Nephron progenitor cell (in vitro differentiated cells): ENCODE results near the gene CSMD2.

Experiments
- DNase-seq: peaks from one replicate; pipeline ENCODE4 v3.0.0; 2021
- H3K27ac Mint-ChIP-seq: 2 replicates; pipeline ENCODE4 v1.8.0; 2021; ENCODE audit warnings: mild to moderate bottlenecking, moderate library complexity, mixed read lengths
- H3K27me3 Mint-ChIP-seq: 2 replicates; pipeline ENCODE4 v1.8.0; 2021; ENCODE audit warnings: mild to moderate bottlenecking, low read depth, mixed read lengths; ENCODE audit not compliant: poor library complexity
- H3K36me3 Mint-ChIP-seq: 2 replicates; pipeline ENCODE4 v1.8.0; 2021; ENCODE audit warnings: low read depth, mixed read lengths
- H3K4me1 Mint-ChIP-seq: 2 replicates; pipeline ENCODE4 v1.8.0; 2021; ENCODE audit warnings: mixed read lengths
- H3K4me3 Mint-ChIP-seq: 2 replicates; pipeline ENCODE4 v1.8.0; 2021; ENCODE audit warnings: mild to moderate bottlenecking, moderate library complexity, mixed read lengths
- H3K9me3 Mint-ChIP-seq: 2 replicates; pipeline ENCODE4 v1.8.0; 2021; ENCODE audit warnings: mild to moderate bottlenecking, moderate library complexity, mixed read lengths
- TF ChIP-seq, protein P1 (sequence below): fragments of 200-600 bp; sonication (generic); IDR thresholded peaks from 2 replicates; pipeline ENCODE4 v1.5.0; 2021; ENCODE audit warnings: antibody characterized with exemption

CSMD2 gene

GRCh38 chr1:33932871-33933270 is 232.2 kb downstream of the CSMD2 start:
- no peak overlapping the region for H3K4me3 Mint-ChIP-seq
- no peak overlapping the region for H3K27ac Mint-ChIP-seq
- TF ChIP-seq, protein P1, sequence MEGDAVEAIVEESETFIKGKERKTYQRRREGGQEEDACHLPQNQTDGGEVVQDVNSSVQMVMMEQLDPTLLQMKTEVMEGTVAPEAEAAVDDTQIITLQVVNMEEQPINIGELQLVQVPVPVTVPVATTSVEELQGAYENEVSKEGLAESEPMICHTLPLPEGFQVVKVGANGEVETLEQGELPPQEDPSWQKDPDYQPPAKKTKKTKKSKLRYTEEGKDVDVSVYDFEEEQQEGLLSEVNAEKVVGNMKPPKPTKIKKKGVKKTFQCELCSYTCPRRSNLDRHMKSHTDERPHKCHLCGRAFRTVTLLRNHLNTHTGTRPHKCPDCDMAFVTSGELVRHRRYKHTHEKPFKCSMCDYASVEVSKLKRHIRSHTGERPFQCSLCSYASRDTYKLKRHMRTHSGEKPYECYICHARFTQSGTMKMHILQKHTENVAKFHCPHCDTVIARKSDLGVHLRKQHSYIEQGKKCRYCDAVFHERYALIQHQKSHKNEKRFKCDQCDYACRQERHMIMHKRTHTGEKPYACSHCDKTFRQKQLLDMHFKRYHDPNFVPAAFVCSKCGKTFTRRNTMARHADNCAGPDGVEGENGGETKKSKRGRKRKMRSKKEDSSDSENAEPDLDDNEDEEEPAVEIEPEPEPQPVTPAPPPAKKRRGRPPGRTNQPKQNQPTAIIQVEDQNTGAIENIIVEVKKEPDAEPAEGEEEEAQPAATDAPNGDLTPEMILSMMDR = no peak
- no peaks in the 10 kb centered on the region for H3K9me3 Mint-ChIP-seq
- H3K4me1 Mint-ChIP-seq = peaks cover 17% of the 10 kb centered on the region
- H3K27me3 Mint-ChIP-seq = peaks cover 7% of the 10 kb centered on the region
- no peak for DNase-seq
- no peaks in the 10 kb centered on the region for H3K36me3 Mint-ChIP-seq

GRCh38 chr1:33931111-33931475 is 233.9 kb downstream of the CSMD2 start:
- H3K27me3 Mint-ChIP-seq = peaks cover 7% of the 10 kb centered on the region
- H3K27ac Mint-ChIP-seq = no peak overlapping the region
- no peaks in the 10 kb centered on the region for H3K9me3 Mint-ChIP-seq
- no peak overlapping the region for H3K4me3 Mint-ChIP-seq
- H3K4me1 Mint-ChIP-seq = peaks cover 22% of the 10 kb centered on the region
- DNase-seq = no peak
- H3K36me3 Mint-ChIP-seq = no peaks in the 10 kb centered on the region
- TF ChIP-seq, protein P1 = no peak

DNA sequence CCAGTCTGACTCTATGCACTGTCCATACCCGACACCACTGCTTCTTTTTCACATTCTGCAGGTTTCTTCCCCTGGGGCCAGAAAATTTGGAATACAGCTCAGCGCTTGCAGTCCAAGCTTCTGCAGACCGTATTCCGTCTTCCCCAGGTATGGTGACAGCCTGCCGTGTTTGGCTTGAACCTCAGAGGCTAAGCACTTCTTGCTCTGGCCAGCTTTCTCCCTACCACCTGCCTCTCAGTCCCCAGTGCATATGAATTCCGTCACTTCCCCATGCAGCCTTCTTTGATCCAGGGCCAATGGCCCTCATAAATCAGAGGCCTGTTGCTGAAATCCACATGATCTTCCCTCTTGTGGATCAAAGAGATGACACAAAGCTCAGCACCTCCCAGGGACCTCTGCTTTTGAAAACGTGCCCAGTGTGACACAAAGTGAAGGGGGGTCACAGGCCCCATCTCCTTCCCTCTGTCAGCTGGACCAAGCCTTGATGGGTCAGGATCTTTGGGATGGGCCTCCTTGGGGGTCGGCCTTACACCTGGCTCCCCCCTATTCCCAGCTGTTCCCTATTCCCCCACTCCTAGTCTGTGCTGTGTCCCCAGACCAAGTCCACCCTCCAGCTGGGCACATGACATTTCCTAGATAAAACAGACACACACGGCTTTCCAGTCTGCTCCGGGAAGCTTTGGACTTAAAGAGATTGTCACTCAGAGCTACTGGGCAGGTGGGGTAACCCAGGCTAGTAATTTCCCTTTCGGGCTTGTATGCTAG is 234.5 kb downstream of the CSMD2 start:
- Mint-ChIP-seq H3K36me3 (no peaks in the 10 kb centered on the region), H3K27ac (no peak overlapping the region), H3K27me3 (peaks cover 7% of the 10 kb centered on the region), H3K4me3 (no peak overlapping the region), H3K4me1 (peaks cover 22% of the 10 kb centered on the region), H3K9me3 (peaks cover 4% of the 10 kb centered on the region)
- TF ChIP-seq, protein P1 = no peak
- DNase-seq = peak; percentile 10

DNA sequence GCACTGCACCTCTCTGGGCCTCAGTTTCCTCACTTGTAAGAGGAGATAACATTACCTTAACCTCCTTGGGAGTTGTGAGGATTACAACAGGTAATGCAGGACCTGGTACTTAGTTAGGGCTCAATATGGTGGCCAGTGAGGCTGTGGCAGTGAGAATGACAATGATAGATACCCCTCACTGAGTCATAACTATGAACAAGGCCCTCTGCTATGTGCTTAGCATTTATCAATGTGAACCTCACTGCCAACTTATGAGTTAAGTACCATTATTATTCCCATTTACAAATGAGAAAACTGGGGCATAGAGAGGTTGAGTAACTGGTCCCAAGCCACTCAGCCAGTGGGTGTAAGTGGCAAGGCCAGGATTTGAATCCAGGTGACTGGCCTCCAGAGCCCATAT is 236.8 kb downstream of the CSMD2 start:
- Mint-ChIP-seq H3K27me3 (peaks cover 7% of the 10 kb centered on the region), H3K4me1 (peaks cover 22% of the 10 kb centered on the region)

DNA sequence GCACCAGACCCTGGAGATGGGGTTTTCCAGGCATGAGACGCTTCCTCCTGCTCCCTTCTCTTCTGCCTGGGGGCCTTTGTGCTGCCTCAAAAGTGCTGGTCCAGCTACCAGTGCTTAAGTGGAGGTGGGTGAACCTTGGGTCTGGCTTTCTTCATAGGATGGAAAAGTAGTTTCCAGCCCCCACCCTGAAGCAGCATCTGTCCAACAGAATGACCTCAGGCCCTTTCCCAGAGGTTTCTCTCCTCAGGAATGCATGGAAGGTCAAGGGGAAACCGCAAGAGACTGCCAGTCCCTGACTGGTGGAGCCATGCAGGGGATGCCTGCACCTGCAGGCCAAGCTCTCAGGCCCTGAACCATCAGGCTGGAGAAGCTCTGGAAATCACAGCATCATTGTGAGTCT is 237.3 kb downstream of the CSMD2 start:
- TF ChIP-seq, protein P1 = no peak
- no peak for DNase-seq
- Mint-ChIP-seq H3K27me3 (peaks cover 3% of the 10 kb centered on the region), H3K36me3 (no peaks in the 10 kb centered on the region), H3K27ac (no peak overlapping the region), H3K4me3 (no peak overlapping the region), H3K9me3 (peaks cover 15% of the 10 kb centered on the region), H3K4me1 (peaks cover 22% of the 10 kb centered on the region)

More for the DNA sequence above, 236.8 kb downstream of the CSMD2 start:
- Mint-ChIP-seq H3K27ac (no peak overlapping the region), H3K4me3 (no peak overlapping the region), H3K9me3 (peaks cover 15% of the 10 kb centered on the region), H3K36me3 (no peaks in the 10 kb centered on the region)
- TF ChIP-seq, protein P1 = no peak
- no peak for DNase-seq

- TF ChIP-seq, protein P1 = no peak
- peaks cover 15% of the 10 kb centered on the region for H3K9me3 Mint-ChIP-seq
- H3K4me1 Mint-ChIP-seq = peaks cover 10% of the 10 kb centered on the region
- H3K4me3 Mint-ChIP-seq = no peak overlapping the region
- H3K27ac Mint-ChIP-seq = no peak overlapping the region
- H3K36me3 Mint-ChIP-seq = no peaks in the 10 kb centered on the region
- DNase-seq = no peak
- H3K27me3 Mint-ChIP-seq = peaks cover 8% of the 10 kb centered on the region
These were observed 239.4 kb downstream of the CSMD2 start for GRCh38 chr1:33925586-33925985.
